Measurements from ENCODE around the gene RHOG.
"Not testable (repeated sequence)": the region's sequence is repeated elsewhere in the genome, so short reads cannot be mapped to it uniquely, and the experiment has no call there.

The RHOG gene

GRCh38 chr11:3832816-3833215 lies 7.9 kb downstream of the RHOG start:
- no peak for DNase-seq

DNA sequence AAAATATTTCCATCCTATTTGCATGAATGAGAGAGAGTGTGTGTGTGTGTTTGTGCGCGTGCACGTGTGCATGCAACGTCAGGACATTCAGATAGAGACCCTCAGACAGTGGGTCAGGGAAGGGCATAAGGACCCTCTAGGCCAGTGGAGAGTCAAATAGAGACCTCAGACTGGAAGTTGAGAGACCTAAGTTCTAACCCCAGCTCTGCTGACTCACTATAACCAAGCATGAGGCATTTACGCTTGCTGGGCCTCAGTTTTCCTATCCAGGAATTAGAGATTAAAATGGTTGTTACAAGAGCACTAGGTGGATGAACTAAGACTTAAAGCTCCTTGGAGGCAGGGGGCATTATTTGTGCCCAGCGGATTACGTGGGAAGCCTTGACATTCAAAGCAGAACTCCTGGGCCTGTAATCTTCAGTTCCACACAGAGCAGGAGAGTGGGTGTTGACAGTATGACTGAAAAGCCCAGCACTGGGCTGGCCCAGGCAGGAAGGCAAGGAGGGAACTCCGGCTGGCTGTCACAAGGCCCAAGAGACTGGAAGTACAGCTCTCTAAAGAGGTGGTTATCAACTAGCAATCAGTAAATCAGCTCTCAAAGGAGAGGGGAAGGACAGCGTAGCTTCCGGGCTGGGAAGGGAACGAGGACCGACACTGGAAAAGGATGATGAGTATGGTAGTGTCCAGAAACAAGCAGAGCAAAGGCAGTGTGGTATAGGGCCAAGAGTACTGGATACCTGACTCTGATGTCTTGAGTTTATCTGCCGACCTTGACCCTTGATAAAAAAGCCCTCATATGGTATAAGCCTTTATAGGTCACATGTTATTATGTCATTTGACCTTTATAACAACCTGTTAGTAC lies 9.2 kb downstream of the RHOG start:
- DNase-seq: no peak

- DNase-seq: no peak
Observed at GRCh38 chr11:3830730-3831129, 10.0 kb downstream of the RHOG start.

DNA sequence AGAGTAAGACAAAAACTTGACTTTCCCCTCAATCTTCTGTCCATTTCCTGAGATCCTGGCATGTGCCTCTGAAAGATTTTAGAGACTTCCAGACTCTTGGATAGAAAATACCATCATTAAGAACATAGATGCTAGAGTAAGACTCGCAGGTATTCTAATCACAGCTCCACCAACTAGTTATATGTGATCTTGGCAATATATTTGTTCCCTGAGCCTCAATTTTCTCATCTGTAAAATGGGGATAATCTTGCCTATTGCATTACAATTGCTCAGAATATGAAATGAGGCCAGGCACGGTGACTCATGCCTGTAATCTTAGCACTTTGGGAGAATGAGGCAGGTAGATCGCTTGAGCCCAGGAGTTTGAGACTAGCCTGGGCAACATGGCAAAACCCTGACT lies 10.7 kb downstream of the RHOG start:
- DNase-seq: no peak

DNA sequence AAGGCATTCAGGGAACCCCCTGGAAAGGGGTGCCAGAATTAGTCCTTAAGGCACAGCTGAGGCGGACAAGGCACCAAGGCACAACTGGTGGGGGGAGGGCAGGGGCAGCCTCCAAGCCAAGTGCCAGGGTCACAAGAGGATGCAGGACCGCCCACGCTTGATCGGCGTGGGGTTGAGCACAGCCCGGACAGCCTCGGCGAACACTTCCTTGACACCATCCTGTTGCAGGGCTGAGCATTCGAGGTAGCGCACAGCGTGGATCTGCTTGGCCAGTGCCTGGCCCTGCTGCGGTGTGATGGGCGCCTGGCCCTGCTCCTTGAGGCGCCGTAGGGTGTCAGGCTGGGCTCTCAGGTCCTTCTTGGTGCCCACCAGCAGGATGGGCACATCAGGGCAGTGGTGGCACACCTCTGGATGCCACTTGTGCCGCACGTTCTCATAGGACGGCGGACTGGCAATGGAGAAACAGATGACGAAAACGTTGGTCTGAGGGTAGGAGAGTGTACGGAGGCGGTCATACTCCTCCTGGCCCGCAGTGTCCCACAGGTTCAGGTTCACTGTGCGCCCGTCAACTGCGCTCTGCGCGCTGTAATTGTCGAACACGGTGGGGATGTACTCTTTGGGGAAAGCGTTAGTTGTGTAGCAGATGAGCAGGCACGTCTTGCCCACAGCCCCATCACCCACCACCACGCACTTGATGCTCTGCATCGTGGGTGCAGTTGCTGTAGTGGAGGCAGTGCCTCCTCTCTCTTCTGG lies 13.1 kb downstream of the RHOG start:
- no peak for DNase-seq

- no peak for DNase-seq
Observed at GRCh38 chr11:3826721-3827120, 14.0 kb downstream of the RHOG start.

- DNase-seq: no peak
Observed at GRCh38 chr11:3825473-3826154, 15.1 kb downstream of the RHOG start.

DNA sequence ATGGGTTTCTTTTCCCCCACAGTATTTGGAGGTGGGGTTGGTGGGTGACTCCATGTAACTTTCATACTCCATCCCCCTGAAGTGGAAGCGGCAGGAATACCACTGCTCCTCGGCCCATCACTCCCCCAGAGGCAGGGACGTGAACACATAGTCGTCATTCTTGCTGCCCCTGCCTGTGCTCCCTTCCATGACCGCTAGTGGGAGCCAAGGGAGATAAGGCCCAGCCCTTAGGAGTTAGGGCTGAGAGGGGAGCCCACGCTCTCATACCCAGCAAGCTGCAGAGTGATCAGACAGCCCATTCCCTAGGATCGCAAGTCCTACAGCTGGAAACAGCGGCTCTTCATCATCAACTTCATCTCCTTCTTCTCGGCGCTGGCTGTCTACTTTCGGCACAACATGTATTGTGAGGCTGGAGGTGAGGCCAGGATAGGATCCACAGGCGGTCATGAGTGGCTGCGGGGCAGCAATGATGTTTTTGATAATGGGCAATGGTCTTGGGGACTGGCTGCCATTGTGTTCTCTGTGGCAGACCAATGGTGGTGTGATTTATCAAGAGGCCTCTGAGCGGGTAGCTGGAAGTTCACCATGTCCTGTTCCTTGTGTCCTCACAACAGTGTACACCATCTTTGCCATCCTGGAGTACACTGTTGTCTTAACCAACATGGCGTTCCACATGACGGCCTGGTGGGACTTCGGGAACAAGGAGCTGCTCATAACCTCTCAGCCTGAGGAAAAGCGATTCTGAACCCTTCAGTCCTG lies 15.9 kb downstream of the RHOG start:
- DNase-seq: no peak

DNA sequence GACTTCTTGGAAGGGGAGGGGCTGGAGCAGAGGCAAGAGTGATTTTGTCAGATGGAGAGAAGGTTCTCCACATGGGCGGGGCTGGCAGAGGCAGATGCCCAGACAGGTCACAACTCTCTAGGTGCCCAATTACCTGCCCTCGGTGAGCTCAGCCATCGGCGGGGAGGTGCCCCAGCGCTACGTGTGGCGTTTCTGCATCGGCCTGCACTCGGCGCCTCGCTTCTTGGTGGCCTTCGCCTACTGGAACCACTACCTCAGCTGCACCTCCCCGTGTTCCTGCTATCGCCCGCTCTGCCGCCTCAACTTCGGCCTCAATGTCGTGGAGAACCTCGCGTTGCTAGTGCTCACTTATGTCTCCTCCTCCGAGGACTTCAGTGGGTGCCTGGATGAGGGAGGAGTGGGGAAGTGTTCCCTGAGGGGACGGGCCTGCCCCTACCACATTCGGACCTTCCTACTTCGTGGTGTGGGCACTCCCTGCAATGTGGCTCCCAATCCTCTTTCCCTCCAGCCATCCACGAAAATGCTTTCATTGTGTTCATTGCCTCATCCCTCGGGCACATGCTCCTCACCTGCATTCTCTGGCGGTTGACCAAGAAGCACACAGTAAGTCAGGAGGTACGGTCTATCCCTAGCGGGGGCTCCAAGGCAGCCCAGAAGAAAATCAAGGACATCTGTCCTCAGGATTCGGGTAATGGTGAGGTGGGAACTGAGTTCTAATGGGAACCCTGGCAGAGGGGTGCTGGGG lies 16.8 kb downstream of the RHOG start:
- DNase-seq: no peak

DNA sequence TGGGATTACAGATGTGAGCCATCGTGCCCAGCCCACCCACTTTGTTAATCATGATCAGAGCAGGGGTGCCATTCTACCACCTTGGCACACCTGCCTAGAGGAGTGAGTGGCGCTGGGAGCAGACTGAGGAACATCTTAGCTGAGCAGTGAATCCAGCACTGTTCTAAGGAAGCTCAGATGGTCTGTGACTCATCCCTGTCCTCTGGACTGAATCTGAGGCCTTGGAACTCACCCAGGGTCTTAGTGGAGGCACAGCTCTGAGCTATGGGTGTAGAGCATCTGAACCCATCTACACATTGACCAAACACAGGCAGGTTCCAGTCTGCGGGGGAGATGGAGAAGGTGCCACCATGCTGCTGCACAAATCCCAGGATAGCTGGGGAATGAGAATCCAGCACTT lies 17.5 kb downstream of the RHOG start:
- DNase-seq: no peak

- no peak for DNase-seq
Observed at GRCh38 chr11:3822312-3822711, 18.4 kb downstream of the RHOG start.

DNA sequence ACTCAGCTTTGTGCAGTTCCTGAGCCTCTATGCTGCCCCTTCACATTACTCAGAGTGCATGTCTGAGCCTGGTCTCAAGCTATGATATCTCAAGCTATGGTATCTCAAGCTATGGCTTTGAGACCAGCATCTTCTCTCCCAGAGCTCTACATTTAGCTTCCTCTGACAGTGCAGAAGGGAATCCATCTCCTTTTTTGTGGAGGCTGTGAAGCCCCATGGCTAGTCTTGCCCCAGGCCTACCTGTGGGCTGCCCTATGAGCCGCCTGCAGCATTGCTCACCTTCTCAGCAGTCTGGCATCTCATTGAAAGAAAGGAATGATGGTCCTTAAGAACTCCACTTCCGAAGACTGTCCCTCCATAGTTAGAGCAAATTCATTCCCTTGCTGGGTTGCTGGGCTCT lies 19.8 kb downstream of the RHOG start:
- no peak for DNase-seq

DNA sequence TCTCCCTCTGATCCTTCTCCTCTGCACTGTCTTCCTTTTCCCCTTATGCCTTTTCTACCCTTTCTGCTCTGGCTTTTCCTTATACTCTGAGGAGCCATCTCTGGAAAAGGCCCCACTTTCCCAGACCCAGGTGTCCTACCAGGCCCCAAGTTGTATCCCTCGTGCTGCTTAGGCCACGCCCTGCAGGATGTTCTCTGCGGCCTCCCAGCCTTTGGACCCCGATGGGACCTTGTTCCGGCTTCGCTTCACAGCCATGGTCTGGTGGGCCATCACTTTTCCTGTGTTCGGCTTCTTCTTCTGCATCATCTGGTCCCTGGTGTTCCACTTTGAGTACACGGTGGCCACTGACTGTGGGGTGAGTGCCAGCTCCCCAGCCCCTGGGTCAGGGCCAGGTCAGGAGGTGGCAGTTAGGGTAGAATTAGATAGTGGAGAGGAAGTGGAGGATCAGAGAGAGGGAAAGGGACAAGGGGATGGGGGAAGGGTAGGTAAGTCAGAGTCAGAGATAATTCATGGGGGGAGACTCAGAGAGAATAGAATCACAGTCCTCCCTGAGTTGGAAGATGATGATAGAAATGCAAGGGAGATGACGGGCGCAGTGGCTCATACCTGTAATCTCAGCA lies 23.5 kb downstream of the RHOG start:
- DNase-seq: no peak

DNA sequence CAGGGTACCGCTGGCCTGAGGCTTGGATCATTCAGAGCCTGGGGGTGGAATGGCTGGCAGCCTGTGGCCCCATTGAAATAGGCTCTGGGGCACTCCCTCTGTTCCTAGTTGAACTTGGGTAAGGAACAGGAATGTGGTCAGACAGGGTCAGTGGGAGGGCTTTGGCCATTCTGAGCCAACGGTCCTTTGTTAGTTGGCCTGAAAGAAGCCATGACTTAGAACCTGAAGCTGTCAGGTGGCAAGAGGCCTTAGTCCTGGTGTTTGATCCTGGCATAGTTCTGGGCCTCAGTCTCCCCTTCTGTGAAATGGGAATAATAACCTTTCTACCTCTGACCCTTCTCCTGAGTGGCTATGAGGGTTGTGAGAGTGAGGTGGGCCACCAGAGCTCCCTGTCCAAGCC lies 24.1 kb downstream of the RHOG start:
- no peak for DNase-seq

- no peak for DNase-seq
Observed at GRCh38 chr11:3815845-3816244, 24.9 kb downstream of the RHOG start.

DNA sequence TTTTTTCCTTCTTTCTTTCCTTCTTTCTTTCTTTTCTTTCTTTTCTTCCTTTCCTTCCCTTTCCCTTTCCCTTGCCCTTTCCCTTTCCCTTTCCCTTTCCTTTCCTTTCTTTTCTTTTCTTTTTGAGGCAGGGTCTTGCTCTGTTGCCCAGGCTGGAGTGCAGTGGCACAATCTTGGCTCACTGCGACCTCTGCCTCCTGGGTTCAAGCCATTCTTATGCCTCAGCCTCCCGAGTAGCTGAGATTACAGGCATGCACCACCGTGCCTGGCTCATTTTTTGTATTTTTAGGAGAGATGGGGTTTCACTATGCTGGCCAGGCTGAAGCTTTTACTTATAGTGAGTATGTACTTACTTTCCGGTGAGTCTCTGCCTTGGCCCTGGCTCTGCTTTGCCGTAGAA lies 25.9 kb downstream of the RHOG start:
- DNase-seq: not testable (repeated sequence)

DNA sequence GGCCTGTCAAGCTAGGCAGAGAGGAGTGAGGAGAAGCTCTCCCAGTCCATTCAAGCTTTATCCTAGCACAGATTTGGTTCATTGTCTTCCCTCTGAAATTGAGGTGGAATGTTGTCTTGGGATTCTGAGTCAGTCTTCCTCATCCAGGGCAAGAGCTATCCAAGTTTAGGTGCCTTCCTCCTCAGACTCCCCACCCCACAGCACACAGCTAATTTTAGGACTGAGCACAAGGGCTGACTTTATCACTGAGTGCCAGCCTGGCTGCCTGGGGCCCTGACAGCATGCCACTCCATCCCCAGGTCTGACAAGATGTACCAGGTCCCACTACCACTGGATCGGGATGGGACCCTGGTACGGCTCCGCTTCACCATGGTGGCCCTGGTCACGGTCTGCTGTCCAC lies 29.8 kb downstream of the RHOG start:
- no peak for DNase-seq

- no peak for DNase-seq
Observed at GRCh38 chr11:3810446-3810845, 30.3 kb downstream of the RHOG start.

- no peak for DNase-seq
Observed at GRCh38 chr11:3809624-3809928, 31.2 kb downstream of the RHOG start.

DNA sequence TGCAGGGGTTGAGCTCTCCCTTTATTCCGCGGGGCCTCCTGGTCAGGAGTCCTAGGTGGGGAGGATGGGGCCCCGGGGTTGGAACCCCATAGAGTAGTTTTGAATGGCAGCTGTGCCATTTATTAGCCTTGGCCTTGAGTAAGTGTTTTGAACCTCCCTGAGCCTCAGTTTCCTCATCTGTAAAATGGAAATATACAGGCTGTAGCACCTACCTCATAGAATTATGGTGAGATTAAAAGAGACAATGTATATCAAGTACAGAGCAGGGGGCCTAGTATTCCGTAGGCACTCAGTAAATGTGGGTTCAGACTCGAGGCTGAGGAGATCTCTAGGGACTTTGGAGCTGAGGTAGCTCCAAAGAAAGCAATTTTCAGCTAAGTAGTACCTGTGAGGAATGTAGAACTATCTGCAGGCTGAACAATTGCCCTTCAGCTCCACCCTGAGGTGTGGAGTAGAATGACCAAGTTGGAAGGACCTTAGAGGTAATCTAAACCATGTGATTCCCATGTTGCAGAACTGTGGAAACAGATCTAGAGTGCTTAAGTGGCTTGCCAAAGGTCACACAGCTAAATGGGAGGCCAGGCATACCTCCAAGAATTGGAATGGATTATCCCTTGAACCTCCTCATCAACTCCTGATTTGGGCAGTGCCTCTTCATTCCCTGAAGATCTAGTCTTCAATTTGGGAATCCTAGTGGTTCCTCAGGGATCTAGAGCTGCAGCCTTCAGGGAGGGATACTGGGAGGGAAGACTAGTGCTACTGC lies 31.7 kb downstream of the RHOG start:
- peak; percentile 55 for DNase-seq

All from NCI-H2227 treated with DMSO at 0.1 percent for 48 hours (cell line).